Embryonic facial prominence (tissue), 1 donor: Measurements from ENCODE around the gene UGT1A10.

ENCODE experiments used
- DNase-seq: peaks from one replicate; pipeline ENCODE4 v3.0.0-alpha.2; 2016; ENCODE audit errors: extremely low spot score

Gene UGT1A10

GRCh38 chr2:233822101-233822771 lies 186.0 kb downstream of the UGT1A10 start:
- no peak for DNase-seq
